Measurements from ENCODE around the gene MRPL41.
"Not testable (repeated sequence)": the region's sequence is repeated elsewhere in the genome, so short reads cannot be mapped to it uniquely, and the experiment has no call there.

MRPL41 gene

DNA sequence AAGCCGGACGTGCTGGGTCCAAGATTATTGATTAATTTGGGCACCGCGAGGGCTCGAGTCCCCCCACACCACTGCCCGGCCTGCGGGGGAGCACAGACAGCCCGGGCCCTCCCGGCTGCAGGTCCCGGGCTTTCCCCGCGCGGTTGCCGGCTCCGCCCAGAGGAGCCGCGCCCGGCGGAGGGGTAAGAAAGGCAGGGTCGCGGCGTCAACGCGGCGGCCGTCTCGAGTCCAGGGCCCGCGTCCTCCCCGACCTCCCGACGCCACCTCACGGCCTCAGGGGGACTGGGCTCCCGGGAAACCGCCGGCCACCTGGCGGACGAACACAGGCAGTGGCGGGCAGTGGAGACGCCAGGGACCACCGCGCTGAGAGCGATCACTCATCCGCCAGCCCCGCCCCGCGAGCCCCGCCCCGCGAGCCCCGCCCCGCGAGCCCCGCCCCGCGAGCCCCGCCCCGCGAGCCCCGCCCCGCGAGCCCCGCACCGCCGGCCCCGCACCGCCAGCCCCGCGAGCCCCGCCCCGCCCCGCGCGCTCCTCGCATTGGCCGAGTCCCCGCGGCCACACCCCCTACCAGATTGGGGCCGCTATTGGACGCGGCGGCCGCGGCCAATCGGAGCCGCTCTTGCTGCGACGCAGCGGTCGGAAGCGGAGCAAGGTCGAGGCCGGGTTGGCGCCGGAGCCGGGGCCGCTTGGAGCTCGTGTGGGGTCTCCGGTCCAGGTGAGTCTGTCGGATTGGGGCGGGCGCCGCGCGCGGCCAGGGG is at the start of gene MRPL41:
Gene MRPL41 (plus strand): TSS at position 616 of the 758 bp plus-strand sequence. CDS start 203 bp downstream, outside the sequence.
- DNase-seq: peak; percentile 91

DNA sequence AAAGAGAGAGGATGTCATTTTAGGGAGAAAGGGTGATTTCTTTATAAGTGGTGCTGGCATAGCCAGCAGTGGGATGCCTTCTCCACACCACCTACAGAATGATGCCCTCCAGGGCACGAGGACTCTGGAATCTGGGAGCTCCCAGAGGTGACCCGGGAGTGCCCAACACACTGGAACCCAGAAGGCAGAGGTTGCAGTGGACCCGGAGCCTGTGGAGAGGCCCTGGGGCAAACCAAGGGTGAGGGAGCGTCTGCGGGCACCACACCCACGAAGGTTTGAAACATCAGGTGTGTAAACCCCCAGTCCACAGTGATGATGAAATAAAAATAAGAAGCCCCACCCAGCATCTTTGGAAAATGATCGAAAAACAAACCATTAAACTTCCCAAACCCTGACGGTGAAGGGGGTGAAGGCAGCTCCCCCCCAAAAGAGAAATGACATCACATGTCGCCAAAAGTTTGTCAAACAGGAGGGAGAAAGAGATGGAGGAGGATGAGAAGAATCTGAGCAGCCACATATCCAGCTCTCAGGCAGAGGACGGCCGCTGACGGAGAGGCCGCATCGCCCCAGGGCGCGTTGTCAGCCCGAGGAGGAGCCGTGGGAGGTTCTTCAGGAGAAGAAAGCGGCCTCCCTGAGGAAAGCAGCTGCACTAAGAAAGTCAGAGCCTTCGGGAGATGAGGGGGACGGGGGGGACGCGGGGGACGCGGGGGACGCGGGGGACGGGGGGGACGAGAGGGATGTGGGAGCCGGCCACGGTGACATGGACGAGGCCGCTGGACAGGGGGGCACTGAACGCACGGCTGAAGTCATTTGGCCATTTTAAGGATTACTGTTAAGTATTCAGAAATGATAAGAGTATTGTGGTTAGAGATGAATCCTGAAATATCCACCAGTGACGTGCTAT is 49.4 kb upstream of the MRPL41 start:
- no peak for DNase-seq

DNA sequence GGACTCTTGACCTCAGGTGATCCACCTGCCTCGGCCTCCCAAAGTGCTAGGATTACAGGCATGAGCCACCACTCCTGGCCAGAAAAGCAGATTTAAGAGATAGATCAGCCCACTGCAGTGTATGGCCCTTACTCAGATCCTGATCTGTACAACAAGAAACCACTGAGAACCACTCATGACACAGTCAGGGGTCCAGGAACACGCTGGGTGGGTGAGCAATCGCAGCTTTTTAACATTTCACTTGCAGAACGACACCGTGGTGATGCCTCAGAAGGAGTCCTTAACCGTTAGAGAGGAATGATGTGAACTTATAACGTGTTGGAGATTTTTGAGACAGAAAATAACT is 47.3 kb upstream of the MRPL41 start:
- DNase-seq: no peak

DNA sequence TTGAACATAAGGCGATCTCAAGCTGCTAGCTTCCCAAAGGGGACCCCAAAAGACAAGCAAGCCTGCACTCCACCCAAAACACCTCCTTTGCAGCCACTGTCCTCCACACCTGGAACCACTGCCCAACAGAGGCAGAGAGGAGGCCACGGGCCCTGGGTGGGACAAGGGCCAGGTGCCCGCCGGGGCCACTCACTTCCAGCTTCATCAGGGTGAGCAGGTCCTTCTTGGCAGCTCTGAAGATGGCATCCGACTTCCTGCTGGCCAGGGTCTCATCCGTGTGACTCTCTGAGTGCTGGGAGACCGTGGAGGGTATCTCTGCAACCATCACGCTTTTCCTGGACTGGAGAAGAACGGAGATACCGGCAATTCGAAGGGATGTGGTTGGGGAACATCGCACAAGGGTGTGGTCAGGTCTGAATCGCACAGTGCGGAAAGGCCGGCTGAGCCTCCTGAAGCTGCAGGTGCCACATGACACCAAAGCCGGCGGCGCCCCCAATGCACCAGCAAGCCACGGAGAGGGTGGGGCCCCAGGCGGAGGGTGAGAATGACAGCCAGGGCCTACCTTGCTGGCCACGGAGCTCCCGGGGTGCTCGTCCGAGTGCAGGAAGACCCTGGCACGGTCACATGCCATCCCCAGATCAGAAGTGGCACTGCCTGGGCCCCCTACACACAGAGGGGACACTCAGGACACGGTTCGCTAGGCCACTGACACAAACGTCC is 46.1 kb upstream of the MRPL41 start:
- DNase-seq: no peak

DNA sequence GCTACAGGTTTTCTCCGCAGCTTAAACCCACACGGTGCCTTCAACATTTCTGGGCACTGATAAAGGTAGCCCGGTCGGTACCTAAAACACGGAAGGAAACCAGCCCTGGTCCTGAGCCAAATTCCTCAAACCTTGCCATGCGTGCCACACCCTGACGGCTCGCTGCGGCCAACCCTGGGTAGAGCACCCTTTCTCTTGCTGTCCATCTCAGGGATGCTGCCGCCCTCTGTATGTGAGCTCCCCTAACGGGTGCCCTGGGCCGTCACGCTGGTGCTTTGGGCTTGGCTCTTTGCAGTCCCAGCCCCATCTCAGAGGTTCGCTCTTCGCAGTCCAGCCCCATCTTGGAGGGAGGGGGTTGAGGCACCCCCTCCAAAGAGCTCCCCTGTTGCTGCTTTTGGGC is 45.4 kb upstream of the MRPL41 start:
- no peak for DNase-seq

DNA sequence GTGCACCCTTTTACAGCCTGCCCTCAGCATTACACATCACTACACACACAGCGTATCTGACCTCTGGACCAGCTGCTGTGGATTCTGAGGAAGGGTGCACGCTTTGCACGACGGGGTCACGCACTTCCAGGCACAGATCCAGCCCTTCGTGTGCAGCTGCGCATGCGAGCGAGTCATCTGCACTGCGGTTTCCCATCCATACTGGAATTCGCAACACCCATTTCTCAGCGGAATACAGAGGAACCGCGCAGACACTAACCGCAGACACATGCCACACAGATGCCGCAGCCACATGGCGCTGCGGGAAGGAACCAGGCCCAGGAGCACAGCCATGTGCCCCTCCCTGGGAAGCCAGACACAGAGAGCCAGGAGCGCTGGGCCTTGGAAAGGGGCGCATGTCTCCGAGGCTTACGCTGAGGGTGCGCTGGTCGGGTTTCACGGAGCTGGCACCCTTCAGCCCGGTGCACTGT is 44.9 kb upstream of the MRPL41 start:
- no peak for DNase-seq

DNA sequence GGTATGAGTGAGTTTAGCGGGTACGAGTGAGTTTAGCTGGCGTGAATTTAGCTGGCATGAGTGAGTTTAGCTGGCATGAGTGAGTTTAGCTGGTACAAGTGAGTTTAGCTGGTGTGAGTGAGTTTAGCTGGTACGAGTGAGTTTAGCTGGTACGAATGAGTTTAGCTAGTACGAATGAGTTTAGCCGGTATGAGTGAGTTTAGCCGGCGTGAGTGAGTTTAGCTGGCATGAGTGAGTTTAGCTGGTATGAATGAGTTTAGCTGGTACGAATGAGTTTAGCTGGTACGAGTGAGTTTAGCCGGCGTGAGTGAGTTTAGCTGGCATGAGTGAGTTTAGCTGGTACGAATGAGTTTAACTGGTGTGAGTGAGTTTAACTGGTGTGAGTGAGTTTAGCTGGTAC is 42.5 kb upstream of the MRPL41 start:
- DNase-seq: no peak

DNA sequence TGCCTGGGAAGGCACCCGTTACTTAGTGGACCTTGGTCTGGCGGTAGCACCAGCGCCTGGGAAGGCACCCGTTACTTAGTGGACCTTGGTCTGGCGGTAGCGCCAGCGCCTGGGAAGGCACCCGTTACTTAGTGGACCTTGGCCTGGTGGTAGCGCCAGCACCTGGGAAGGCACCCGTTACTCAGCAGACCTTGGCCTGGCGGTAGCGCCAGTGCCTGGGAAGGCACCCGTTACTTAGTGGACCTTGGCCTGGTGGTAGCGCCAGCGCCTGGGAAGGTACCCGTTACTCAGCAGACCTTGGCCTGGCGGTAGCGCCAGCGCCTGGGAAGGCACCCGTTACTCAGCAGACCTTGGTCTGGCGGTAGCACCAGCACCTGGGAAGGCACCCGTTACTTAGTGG is 40.6 kb upstream of the MRPL41 start:
- not testable (repeated sequence) for DNase-seq

DNA sequence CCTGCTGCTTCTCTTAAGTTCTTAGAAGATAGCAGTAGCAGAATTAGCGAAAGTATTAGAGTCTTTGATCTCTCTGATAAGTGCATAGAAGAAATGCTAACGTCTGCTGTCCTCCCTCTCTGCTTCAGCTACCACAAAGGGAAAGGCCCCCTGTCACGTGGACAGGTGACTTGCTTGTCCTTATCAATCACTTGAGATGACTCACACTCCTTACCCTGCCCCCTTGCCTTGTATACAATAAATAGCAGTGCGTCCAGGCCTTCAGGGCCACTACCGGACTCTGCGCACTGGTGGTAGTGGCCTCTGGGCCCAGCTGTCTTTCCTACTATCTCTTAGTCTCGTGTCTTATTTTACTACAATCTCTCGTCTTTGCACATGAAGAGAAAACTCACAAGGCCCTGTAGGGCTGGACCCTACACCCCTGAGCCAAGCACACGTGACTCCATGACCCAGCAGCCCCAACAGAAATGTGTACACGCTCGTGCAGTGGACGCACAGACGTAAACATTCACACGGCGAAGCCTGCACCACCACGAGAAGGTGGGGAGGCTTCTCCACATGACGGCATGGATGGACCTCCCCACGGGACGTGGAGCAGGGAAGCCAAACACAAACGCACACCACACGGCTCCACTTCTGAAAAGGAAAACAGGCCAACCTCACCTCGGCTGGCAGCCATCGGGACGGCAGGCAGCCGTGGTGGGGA is 39.8 kb upstream of the MRPL41 start:
- DNase-seq: no peak

DNA sequence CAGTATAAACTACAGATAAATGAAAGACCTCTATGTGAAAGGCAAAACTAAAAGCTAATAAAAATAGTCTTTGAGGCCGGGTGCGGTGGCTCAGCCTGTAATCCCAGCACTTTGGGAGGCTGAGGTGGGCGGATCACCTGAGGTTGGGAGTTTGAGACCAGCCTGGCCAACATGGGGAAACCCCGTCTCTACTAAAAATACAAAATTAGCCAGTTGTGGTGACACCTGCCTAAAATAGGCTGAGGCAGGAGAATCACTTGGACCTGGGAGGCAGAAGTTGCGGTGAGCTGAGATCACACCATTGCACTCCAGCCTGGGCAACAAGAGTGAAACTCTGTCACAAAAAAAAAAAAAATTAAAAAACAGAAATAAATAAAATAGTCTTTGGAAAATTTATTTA is 38.5 kb upstream of the MRPL41 start:
- not testable (repeated sequence) for DNase-seq

DNA sequence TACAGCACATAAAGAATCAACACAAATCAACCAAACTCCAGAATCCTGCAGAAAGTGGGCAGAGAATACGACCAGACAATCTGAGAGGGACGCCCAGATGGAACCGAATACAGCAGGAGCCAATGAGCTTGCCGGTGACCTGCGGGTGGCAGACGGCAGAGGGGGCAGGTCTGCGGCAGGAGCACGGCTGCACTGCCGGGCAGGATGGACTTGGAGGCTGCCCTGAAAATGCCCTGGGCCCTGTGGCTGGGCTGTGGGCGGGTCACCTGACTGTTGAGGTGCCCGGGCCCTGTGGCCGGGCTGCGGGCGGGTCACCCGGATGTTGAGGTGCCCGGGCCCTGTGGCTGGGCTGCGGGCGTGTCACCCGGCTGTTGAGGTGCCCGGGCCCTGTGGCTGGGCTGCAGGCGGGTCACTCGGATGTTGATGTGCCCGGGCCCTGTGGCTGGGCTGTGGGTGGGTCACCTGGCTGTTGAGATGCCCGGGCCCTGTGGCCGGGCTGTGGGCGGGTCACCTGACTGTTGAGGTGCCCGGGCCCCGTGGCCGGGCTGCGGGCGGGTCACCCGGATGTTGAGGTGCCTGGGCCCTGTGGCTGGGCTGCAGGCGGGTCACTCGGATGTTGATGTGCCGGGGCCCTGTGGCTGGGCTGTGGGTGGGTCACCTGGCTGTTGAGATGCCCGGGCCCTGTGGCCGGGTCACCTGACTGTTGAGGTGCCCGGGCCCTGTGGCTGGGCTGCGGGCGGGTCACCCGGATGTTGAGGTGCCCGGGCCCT is 37.7 kb upstream of the MRPL41 start:
- not testable (repeated sequence) for DNase-seq

DNA sequence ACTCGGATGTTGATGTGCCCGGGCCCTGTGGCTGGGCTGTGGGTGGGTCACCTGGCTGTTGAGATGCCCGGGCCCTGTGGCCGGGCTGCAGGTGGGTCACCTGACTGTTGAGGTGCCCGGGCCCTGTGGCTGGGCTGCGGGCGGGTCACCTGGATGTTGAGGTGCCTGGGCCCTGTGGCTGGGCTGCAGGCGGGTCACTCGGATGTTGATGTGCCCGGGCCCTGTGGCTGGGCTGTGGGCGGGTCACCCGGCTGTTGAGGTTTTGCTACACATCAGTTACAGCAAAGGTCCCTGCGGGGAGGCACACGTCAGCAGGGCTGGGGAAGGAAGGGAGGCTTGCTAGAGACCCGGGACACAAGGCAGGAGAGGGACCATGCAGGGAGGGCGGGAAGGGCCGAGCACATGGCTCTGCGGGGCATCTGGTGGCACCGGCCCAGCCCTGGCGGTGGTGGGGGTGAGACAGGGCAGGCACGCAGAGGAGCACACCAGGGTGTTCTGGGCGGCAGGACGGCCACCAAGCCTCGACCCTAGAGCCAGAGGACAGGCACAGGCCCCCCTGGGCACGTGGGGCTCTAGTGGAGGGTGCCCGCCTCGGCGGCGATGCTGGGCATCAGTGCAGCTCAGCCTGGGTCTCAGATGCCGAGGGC is 36.9 kb upstream of the MRPL41 start:
- DNase-seq: no peak

DNA sequence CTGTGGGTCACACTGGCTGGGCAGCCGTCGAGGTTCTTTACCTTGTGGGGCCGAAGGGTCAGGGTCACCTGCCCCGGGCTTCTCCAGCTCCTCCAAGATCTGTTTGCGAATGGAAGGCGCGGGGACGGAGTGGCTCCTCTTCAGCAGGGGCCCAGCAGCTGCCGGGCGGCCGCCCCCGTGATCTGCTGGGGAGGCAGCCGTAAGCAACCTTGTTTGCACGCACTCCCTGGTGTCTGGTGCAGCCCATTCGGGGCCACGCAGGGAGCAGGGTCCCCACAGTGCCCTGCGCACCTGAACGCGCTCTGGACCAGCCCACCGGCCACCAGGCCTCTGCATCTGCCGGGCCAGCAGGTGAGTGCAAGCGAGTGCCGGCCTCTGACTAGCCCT is 36.3 kb upstream of the MRPL41 start:
- DNase-seq: no peak

DNA sequence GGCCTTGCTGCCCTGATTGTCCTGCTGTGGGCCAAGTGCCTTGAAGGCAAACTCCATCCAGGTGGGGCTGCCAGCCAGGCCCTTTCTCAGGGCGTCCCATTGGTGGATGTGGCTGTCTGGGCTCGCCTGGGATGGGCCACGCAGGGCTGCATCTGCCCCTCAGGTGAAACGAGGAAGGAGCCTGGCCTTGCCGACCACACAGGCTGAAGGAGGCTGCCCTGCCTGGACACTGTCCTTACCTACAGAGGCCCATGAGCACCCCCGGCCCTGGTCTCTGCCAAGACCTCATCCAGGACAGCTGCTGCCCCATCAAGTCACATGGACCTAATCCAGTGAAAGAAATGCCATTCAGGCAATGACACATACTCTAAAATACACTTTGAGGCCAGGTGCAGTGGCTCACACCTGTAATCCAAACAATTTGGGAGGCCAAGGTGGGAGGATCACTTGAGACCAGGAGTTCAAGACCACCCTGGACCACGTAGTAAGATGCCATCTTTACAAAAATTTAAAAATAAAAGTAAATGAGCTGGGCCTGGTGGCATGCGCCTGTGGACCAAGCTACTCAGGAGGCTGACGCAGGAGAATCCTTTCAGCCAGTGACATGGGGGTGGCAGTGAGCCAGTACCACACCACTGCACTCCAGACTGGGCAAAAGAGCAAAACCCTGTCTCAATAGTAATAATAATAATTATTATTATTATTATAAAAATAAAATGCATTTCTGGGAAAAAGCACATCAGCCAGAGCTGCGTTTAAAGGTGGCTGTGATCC is 35.3 kb upstream of the MRPL41 start:
- DNase-seq: no peak

DNA sequence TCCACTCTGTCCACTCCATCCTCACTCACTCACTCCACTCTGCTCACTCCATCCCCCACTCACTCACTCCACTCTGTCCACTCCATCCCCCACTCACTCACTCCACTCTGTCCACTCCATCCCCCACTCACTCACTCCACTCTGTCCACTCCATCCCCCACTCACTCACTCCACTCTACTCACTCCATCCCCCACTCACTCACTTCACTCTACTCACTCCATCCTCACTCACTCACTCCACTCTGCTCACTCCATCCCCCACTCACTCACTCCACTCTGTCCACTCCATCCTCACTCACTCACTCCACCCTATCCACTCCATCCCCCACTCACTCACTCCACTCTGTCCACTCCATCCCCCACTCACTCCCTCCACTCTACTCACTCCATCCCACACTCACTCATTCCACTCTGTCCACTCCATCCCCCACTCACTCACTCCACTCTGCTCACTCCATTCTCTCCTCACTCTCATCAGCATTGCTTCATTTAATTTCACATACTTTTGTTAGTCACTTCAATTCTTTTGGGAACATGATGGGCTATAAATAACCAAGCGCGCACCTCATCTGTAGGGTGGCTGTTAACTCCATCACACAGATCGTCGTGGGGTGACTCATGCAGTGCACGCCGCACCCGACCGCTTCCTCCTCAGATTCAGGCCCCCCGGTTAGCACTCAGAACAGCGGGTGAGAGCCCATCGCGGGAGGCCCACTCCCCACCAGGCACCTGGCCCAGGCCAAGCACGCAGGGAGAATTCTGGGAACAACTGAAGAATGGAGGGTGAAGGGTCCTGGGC is 32.8 kb upstream of the MRPL41 start:
- not testable (repeated sequence) for DNase-seq

DNA sequence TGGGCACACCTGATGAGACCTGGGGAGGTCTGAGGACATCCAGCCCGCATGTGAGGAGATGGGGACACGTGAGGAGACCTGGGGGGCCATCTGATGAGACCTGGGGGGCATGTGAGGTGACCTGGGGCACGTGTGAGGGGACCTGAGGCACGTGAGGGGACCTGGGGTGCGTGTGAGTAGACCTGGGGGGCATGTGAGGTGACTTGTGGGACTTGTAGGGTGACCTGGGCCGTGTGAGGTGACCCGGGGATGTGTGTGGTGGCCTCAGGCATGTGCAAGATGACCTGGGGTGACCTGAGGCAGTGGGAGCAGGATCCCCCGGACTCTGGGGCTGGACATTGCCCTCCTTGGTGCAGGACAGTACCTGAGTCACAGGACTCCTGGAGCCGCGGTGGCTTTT is 32.1 kb upstream of the MRPL41 start:
- no peak for DNase-seq

DNA sequence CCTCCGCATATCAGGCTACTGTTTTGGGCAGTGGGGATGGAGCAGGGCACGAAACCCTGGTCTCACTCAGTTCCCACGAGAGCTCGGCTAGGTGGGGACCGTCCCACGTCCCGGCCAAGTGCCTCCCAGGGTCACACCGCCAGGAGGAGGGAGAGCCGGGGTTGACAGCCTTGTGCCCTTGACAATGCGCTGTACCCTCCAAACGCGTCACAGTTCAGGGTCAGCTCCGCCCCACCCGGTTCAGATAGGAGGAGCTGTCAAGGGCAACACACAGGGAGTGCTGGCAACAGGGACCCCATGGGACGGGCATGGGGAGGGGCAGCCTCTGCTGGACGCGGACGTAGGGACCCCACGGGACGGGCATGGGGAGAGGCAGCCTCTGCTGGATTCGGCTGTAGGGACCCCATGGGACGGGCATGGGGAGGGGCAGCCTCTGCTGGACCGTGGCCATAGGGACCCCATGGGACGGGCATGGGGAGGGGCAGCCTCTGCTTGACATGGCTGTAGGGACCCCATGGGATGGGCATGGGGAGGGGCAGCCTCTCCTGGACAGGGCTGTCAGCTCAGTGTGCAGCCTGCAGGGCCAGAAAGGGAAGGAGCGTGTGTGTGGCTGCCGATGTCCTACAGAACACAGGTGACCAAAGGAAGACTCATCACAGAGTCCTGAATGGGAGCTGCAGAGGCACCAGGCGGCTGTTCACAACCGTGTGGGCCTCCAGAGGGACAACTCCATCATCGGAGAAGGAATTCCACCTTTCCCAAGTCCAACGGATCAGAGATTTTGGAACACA is 30.9 kb upstream of the MRPL41 start:
- DNase-seq: no peak

DNA sequence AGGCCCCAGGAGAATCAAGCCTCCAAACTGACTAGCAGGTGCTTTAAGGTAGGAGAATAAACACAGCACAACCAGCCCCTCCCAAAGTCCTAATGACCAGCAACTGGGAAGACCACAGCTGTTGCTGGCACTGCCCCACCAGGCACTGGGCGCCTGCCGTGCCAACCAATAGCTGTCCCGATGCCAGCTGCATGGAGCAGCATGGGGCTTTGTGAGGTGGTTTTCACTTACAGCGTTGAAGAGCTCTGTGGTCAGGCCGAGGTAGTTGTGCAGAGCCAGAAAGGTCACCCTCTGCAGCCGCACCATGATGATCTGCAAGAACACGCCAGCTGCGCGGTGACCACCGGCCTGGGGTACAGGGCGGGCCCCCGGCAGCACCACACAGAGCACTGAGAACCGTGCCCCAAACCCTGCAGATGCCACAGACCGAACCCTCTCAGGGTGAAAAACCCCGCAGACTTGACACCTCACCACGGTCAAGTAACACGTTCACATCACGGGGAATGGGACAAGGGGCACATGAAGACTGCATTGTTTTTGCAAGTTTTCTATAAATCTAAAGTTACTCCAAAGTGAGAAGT is 30.2 kb upstream of the MRPL41 start:
- DNase-seq: no peak

All from CD4-positive, alpha-beta T cell treated with Interleukin-17A for 1 hour (primary cell).